Activated CD4-positive, alpha-beta T cell treated with anti-CD3 and anti-CD28 coated beads for 4 hours (primary cell): ENCODE results near the gene DDX56.

Experiments
- DNase-seq, 2 donors: peaks; one replicate each; pipeline ENCODE4 v3.0.0-alpha.2; 2020

DDX56 gene

GRCh38 chr7:44534087-44534486 lies 39.6 kb downstream of the DDX56 start:
- no peak for DNase-seq

- DNase-seq: no peak
Observed at GRCh38 chr7:44533301-44534055, 40.2 kb downstream of the DDX56 start.

GRCh38 chr7:44531421-44532380 lies 42.0 kb downstream of the DDX56 start:
- no peak for DNase-seq

GRCh38 chr7:44530990-44531389 lies 42.7 kb downstream of the DDX56 start:
- DNase-seq: no peak

- no peak for DNase-seq
Observed at GRCh38 chr7:44524811-44525388, 48.8 kb downstream of the DDX56 start.

GRCh38 chr7:44522315-44522714 lies 51.4 kb downstream of the DDX56 start:
- DNase-seq: no peak

- DNase-seq: no peak
Observed at GRCh38 chr7:44521347-44522095, 52.2 kb downstream of the DDX56 start.

- DNase-seq: no peak
Observed at GRCh38 chr7:44520574-44520973, 53.1 kb downstream of the DDX56 start.

GRCh38 chr7:44519546-44519945 lies 54.2 kb downstream of the DDX56 start:
- DNase-seq: no peak

- DNase-seq: no peak
Observed at GRCh38 chr7:44518761-44519160, 54.9 kb downstream of the DDX56 start.

GRCh38 chr7:44517175-44517574 lies 56.5 kb downstream of the DDX56 start:
- DNase-seq: no peak
